LoVo (cell line): ENCODE measurements around the gene MSN.
A peak's percentile ranks its signal among the peaks of the same experiment; 100 is the strongest.

ENCODE experiments used
- DNase-seq: peaks from one replicate; pipeline ENCODE4 v3.0.0-alpha.2; 2016; ENCODE audit warnings: low spot score

MSN gene

DNA sequence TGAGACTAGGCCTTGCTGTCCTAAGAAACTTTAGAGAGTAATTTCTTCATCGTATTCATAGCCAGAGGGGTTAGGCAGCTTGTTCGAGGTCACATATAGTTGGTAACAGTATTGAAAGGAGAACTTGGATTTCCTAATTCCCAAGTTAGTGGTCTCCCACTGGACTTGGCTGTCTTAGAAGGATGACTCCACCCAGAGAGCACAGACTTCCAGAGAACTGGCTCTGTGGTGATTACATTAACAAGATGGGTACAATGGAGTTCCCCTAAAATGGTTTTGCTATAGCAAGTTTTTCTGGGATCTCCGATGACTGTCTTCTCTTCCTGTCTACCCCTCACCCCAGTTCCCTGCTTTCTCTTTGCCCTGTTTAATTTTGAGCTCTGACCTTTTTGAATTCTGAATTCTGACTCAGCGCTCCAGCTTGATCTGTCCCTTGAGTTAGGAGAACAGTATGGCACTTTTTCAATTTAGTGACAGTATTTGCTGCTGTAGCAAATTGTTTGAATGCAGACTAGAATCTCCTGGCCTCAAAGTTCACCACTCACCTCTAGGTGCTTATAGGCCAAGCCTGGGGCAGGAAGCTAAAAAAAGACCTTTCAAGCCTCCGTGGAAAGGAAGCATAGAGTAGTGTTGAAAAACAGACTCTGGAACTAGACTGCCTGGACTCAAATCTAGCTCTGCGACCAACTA lies 6.9 kb downstream of the MSN start:
- no peak for DNase-seq

DNA sequence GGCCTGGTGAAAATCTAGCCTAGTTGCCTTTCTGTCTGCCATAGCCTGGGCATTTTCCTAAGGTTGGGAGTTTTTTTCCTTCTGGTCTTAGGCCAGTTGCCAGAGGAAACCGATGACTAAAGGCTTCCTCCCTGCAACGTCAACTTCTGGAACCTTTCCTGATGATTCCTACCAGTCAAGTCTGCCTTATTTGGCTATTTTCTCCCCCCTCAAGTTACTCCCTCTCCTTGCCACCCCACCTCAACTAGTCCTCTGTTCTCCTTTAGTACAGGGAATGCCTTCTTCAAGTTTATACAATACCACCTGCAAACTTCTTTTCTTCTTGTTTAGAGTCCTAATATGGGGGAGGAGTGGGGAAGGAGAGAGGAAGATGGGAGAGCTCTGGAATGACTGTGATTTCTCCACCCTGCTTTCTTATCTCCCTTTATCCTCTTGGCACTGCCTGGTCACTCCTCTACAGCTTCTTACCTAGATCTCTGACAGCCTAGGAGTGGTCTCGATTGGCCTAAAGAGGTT lies 10.6 kb downstream of the MSN start:
- peak; percentile 7 for DNase-seq

DNA sequence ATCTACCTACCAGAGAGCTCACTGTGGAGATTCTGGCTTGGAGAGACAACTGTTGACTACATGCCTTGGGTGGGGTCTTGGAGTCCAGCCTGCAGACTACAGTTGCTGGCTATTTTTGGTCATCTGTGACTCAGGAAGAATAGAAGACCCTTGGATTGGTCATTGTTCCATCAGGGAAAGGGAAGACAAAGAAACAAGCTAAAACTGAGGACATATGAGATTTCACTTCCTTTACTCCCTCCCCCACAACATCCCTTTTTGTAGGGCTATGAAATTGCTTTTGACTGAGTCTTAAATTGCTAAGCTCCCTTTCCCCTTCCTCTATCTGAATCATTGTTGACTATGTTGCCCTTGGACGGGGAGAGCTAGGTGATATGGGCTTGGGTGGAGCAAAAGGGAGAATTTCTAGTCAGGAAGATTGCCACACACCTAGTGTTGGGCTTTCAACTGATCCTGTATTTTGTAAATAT lies 11.7 kb downstream of the MSN start:
- no peak for DNase-seq

DNA sequence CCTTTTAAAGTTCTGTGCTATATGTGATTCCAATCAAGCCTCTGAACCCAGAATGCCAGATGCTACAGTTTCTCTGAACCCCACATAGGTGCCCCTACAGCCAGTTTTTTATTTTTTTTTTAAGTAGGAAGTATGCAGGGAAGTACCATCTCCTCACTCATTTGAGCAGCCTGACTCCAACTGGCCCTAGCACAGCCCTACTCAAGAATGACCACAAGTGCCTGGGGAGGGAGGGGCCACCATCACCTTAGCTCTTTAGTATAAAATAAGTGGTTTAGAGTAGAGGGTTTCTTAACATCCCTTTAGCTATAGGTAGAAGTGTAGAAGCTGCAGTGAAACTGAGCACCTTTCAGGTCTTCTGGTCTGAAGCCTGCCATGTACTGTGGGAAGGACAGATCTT lies 14.4 kb downstream of the MSN start:
- no peak for DNase-seq

DNA sequence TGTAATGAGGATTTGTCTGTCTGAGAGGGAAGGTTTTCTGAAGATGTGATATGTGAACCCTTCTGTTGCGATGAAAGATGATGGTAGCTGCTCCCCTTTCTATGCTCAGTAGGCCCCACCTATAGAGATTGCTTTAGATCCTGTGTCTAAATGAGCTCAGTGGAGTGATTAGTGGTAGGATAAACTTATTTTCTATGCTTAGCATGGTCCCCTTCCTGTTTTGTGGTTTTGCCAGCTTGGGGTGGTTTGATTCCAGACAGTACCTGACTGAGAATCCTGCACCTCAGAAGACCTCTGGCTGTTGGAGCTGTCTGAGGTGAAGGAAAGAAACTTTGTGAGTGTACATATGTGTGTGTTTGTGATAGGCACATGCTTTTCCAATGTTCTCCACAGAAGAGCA lies 17.7 kb downstream of the MSN start:
- DNase-seq, result no peak

DNA sequence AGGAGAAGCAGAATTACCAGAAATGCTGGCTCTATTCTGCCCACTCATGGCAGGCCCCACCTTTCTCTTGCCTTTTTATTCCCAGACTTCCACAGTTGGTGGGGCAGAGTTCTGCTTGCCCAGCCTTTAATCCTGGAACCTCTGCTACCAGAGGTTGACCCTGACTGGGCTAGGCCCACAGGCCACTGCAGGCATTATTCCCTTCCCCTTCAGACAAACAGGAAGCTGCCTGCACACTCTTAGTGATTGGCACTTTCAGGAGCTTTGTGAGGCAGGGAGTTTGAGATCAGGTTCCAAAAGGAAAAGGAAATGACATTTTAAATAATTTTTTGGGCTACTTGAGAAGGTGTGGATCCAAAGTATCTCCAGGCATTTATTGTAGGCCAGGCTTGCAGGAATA lies 18.8 kb downstream of the MSN start:
- DNase-seq, result no peak

DNA sequence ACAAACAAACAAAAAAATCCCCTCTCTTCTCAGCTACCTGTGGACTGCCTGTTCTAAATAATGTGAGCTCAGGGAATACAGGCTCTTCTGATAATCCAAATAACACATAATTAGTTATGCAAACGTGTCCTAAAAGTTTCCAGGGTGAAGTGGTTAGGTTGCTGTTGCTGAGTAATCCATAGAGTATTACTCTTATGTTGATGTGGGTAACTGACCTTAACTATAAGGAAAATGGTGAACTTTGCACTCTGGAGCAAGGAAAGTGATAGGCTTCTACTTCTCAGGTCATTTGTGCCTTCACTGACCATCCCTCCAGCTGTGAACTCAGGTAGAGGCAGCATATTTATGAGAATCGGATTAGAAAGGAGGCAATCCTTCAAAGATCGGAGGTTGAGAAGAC lies 19.9 kb downstream of the MSN start:
- DNase-seq, result no peak

DNA sequence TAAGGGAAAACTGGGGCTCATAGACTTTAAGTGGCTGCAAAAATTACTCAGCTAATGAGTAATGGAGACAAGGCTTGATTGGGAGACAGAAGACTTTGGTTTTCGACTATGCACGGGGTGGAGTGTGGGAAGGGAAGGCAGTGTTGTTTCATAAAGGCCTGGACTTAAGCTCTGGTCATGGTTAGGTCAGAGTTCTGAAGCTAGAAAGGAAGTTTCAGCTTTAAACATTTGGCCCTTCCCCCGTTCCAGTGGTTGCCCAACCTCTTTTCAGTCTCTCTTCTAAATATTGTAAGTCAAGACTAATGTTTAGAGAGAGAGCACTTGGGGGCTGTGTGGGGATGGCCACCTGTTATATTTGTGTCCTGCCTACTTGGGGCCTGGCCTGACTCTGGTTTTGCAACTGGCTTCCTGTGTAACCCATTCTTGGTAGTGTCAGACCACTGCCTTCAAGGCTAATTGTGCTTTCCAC lies 21.0 kb downstream of the MSN start:
- DNase-seq, result no peak

DNA sequence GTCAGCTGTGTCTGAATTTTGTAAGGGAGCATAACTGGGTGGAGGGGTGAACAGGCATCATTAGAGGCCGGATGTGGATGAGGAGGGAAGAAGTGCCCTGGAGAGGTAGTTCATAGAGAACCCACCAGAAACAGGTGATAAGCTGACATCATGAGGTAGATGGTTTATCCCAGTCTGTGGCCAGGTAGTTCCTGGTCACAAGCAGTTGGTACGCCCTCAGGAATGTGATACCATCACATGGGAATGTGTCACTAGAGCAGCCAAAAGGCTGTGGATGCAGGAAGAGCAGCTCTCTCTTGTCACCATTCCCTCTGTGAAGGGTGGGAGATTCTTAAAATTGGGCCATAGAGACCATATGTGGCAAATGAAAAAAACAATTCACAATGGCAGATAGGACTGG lies 21.9 kb downstream of the MSN start:
- DNase-seq, result no peak

DNA sequence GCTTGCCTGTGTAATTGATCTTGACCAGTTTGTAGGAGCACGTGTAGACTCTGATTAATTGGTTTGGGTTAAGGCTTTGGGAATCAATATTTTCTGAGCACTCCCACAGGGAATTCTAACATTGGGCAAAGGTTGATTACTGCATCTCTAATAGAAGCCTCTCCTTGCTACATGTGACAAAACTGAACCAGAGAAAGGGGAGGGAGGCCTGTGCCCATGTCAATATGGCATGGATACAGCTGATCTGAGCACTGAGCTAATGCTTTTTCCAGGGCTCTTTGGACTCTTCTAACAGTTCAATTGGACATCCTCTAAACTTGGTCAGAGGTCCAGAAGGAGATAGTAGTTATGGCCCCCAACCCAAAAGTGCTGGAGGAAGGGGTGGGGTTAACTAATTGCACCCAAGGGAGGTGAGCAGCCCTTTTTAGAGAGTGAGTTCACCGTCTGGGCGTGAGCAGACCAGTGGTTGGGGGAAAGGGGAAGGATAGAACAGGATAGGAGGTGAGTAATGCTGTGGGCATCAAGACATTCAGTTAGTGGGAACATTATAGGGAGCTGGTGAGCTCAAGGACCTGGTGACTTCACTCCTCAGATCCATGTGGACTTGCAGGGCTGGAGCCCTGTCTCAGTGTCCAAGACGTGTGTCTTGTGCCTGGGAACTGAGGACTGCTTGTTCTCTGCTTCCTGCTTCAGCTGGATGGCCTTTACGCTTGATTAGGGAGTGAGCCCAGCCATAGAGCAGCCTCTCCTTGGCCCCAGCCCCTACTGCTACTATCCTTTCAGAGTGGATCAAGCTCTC lies 22.8 kb downstream of the MSN start:
- DNase-seq, result no peak

DNA sequence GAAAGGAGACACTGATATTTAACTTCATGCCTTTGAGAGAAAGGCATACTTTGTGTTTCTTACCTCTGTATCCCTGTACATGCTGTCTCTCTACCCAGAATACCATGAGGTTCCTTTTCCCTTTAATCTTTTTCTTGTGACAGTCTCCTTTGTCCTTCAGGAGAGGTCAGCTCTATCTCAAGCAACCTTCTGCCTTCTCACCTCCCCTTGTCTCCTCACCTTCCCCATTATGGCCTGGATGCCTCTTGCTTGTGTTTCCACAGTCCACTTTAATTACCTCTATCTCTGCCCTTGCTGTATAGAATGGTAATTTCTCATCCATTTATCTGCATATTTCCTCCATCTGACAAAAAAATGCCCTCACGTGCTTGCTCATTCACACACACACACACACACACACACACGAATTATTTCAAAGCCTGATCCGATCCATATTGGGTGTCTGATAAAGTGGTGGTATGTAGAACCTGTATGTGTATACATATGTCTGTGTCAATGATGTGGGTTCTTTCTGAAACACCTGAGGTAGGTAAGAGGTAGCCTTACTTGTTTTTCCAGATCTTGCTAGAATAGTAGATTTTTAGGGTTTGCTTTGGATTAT lies 28.5 kb downstream of the MSN start:
- no peak for DNase-seq

DNA sequence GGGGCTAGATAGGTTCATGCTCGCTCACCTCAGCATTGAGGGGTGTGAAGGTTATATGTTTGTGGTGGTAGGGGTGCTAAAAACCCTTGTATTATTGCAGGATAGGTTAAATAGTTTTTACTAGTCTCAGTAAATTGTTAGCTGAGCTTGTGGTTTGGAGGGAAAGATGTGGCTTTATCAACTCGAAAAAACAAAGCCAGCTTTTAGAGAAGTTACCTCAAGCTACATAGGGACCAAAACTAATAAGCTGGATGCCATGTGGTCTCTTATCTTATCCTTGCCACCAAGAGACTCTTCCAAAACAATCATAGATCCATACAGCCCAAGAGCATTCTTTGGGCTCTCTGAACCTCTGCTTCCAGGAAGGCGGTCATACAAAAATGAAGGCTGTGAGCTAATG lies 29.2 kb downstream of the MSN start:
- no peak for DNase-seq

DNA sequence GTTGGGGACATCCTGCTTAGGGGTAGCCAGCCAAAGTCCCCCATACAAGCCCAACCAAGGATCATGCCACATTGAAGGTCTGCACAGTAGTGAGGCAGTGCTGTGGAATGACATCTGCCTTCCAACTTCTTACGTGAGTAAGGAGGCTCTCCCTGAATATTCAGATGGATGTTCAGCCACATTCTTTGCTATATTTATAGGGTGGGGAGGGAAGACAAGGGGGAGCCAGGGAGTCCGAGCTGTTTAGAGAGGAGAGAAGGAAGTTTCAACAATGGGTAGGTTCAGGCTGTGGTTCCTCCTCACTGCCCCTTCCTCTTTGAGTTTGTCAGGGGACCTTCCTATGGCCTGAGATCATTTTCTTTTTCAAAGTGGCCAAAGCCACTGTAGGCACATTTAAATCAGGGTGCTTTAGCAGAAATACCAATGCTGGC lies 29.8 kb downstream of the MSN start:
- no peak for DNase-seq

DNA sequence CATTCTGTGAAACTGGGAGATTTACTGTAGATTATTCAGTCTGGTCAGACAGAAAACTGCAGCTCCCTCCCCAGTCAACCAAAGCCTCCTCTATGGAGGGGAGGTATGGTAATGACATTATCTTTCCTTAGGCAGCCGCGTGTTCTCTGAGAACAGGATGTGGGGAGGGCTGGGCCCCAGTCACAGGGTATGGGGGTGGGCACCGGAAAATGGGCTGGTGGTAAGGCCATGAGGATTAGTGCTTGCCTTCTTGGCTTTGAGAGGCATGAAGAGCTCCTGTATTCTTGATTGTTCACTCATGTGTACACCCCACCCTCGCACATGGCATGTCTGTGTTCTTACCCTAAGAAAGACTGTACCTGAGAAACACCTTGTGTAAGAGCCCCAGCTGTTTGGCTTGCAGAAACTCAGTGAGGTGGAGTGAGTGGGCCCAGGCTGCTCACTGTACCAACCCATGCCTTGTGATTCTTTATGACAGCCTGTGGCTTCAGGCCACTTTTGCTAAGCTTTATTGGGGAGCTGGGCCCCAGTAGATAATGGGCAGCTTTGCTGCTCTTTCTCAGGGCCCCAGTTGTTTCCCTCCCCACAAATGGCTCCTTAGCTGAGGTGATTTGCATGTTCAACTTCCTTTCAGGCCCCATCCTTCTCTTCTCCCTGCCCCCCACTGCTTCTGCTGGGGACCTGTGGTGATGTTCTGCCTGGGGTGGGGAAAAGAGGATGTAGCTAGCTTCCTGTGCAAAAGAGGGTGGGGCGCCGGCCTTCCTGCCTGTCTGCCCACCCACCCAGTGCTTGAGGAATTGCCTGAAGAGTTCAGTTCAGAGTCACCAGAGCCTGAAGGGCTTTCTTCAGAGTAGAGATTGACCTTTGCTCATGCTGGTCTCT lies 30.7 kb downstream of the MSN start:
- DNase-seq, result no peak

DNA sequence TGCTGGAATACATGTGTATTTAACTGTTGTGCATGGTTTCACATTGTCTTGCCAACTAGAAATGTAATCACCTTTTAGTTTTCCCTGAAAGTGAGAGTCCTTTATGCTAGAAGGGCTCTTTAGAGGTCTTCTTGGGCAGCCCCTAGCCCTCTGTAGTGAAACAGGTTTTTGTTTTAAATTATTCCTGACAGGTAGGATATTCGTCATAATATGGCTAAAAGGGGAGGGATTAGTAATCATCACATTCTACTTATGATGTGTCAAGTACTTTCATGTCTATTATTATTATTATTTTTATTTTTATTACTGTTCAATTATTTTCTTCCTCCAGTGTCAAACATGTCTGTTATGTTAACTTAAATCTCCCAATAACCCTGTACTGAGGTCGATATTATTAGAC lies 35.5 kb downstream of the MSN start:
- no peak for DNase-seq

DNA sequence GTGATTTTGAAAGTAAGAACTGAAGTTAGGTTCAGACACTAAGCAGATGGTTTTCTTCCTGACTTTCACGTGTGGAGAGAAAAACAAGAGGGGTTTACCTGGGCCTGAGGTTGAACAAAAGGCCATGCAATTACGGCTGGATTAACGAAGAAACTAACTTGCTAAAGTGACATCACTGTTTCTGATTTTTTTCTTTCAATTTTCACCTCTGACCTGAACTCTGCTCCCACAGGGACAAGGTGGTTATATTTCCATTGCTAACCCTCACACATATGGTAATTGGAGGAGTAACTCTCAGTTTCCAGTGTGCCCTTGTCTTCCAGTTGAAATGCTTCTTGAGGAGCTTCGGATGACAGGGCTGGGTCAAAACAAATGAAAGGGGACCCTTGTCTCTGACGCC lies 38.0 kb downstream of the MSN start:
- no peak for DNase-seq

DNA sequence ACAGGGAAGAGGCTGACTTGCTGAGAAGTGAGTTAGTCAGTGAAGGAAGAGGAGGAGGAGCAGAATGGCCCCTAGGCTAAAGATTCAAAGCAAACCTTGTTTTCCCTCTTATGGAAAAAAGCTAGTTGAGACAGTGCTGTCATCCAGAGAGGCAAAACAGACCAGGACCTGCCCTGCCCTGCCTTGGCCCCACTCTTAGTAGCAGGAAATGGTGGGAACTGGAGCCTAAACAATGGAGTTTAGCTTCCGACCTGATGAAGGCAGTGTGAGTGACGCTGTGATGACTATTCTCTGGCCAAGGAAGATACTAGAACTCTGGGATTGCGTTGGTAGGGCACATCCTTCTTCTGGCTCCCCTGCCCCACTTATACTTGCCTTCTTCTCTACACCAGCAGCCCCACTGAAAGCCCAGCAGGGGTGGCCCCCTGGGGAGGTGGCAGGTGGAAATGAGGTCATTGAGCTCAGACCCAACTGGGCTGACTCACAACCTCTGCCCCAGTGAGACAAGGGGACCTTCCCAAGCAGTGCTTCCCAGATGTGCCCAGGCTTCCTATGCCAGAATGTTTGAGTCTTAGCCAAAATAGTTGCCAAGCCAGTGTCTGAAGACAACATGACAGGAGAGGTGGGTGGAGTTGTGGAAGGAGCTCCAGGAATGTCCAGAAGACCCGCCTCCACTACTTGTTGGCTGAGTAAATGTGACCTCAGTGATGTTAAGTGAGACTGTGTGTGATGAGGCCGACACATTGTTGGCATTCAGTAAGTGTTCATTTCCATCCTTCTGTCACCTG lies 38.8 kb downstream of the MSN start:
- peak; percentile 21 for DNase-seq

DNA sequence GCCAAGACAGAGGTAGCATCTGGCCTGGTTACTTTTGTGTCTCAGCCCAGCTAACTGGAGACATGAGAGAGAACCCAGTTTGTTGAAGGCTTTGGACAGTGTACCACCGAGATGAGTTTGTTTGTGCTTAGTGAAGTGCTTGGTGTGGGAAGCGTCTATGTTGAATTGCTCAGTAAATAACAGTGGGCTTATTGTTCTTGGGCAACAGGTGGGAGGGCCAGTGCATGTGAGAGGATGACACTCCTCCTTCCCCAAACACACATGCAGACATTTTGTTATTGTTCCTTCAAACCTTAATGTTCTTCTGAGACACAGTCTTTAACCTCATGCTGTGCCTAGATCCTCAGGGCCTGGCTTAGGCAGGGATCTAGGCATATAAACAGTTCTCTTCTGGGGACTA lies 39.7 kb downstream of the MSN start:
- DNase-seq, result no peak

DNA sequence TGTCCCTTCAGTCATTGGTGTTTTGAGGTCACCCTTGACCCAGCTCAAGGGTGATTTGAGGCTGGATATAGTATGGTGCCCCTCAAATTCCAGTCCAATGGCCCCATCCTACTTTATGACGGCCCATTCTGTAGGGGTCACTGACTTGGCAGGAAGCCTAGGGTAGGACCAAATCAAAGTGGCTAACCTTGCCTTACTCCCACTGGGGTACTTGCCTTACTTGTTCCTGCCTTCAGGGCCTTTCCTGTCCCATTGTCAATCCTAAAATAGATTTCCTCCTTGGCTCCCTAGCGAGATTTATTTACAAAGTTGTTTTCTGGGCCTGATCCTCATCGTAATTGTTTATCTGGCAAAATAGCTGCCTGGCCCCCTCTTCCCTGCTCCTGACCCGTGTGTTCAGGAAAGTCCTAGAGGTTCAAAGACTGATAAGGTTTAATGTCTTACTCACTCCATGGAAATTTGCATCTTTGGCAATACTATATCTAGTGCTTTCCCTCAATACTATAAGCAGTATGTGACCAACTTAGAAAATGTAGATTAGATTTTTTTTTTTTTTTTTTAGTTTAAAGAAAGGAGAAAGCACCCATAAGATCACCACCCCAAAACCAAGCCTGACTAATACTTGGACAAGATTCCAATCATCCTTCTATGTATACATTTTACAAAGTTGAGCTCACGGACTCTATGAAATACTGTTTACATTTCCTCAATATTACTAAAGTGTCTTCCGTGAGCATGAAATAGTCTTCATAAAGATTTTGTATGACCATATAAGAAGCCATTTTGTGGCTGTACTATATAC lies 44.8 kb downstream of the MSN start:
- no peak for DNase-seq

DNA sequence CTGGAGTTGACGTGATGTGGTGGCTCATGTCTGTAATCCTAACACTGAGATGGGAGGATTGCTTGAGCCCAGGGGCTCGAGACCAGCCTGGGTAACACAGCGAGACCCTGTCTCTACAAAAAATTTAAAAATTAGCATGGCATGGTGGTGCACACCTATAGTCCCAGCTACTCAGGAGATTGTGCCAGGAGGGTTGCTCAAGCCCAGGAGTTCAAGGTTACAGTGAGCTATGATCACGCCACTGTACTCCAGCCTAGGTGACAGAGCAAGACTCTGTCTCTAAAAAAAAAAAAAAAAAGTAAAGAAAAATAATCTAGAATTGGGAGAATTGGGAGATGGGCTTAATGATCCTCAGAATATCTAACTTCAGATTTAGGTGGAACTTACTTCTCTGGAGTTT lies 51.1 kb downstream of the MSN start:
- DNase-seq, result no peak
